ENCODE data around the gene LMBR1.
"Not testable (repeated sequence)": the region's sequence is repeated elsewhere in the genome, so short reads cannot be mapped to it uniquely, and the experiment has no call there.

The LMBR1 gene

DNA sequence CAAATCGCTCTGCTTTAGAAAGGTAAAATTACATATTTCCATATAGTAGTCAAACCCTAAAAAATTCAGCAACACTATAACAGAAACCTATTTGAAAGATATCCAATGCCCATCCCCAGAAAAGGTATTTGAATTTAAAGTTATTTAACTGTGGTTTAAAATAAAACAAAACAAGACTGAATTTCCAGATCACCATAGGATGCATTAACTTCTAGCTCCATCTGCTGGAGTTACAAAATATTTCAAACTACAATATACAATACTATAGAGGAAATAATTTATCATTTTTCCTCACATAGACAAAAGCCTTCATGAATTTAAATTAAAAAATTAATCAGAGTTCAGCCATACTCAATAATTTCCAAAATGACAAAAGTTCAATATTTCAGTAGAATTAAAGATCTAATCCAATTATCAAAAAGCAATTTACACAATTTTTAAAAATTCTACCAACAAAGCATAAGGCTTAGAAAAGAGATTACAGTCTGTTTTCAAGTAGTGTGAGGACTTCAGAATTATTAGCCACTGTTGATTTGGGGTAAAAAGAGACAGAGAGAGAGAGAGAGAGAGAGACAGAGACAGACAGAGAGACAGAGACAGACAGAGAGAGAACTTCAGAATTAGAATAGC, 75.9 kb downstream of the LMBR1 start:
- no peak for DNase-seq (ENCODE audit: extremely low spot score)
- CTCF ChIA-PET: interaction anchor here (0.6 kb wide), 1 partner anchor 8 kb away, joined by 3 read pairs; no protein-coding TSS in a partner anchor
- no peak for TF ChIP-seq CTBP1 (IDR thresholded peaks at IDR 0.05; ENCODE audit: borderline replicate concordance)
- no peak for TF ChIP-seq SP1 (IDR thresholded peaks at IDR 0.05)
- 0 out of 2 replicates have a peak, but pooled peaks have one; percentile 11 for TF ChIP-seq FOXK2 (IDR thresholded peaks at IDR 0.05)
- no peak for TF ChIP-seq HDGF (IDR thresholded peaks at IDR 0.05; ENCODE audit: borderline replicate concordance)
- TF ChIP-seq NFRKB (IDR thresholded peaks at IDR 0.05): no peak
- no peak for TF ChIP-seq ZNF384 (IDR thresholded peaks at IDR 0.05)
- TF ChIP-seq FOXA1 (IDR thresholded peaks at IDR 0.05): no peak
- POLR2A ChIA-PET: no interaction called here

DNA sequence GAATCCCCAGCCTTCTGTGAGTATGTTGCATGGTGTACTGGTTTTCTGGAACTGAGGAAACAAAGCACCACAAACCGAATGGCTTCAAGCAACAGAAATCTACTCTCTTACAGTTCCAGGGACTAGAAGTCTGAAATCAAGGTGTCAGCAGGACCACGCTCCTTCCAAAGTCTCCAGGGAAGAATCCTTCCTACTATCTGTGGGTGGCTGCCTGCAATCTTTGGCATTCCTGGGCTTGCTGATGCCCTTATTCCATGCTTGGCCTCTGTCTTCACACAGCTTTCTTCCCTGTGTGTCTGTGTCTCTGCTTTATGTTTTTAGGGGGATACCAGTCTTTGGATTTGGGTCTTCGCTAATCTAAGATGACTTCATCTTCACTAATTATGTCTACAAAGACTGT, 81.3 kb downstream of the LMBR1 start:
- ChIA-PET POLR2A (no interaction called here), CTCF (no interaction called here)
- no peak for DNase-seq (ENCODE audit: extremely low spot score)
- no peak for TF ChIP-seq BHLHE40 (IDR thresholded peaks at IDR 0.05; ENCODE audit: borderline replicate concordance)
- no peak for TF ChIP-seq CTBP1 (IDR thresholded peaks at IDR 0.05; ENCODE audit: borderline replicate concordance)
- TF ChIP-seq SP1 (IDR thresholded peaks at IDR 0.05): no peak
- no peak for TF ChIP-seq HDGF (IDR thresholded peaks at IDR 0.05; ENCODE audit: borderline replicate concordance)
- TF ChIP-seq ZNF384 (IDR thresholded peaks at IDR 0.05): no peak

DNA sequence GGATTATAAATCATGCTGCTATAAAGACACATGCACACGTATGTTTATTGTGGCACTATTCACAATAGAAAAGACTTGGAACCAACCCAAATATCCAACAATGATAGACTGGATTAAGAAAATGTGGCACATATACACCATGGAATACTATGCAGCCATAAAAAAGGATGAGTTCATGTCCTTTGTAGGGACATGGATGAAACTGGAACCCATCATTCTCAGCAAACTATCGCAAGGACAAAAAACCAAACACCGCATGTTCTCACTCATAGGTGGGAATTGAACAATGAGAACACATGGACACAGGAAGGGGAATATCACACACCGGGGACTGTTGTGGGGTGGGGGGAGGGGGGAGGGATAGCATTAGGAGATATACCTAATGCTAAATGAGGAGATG, 89.3 kb downstream of the LMBR1 start:
- POLR2A ChIA-PET; DNase-seq (ENCODE audit: extremely low spot score); CTCF ChIA-PET: not testable (repeated sequence)

DNA sequence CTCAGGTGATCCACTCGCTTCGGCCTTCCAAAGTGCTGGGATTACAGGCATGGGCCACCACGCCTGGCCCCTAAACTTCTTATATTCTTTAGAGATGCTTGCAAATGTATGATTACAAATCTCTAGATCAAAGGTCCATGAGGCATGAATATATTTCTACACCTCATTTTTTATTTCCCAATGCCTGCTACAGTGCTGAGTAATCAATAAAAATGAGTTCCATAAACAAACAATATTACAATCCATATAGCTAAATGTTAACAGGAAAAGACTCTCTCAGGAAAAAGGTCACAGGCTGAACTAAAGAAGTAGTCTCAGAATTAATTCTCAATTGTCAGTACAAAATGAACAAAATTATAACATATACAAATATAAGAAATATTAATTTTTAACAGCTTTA, 90.8 kb downstream of the LMBR1 start:
- ChIA-PET POLR2A (no interaction called here), CTCF (interaction anchor here (0.6 to 1.6 kb wide), 3 partner anchors 10 to 25 kb away, joined by 3 to 4 read pairs (median 3); no protein-coding TSS in a partner anchor)
- no peak for TF ChIP-seq SUZ12 (IDR thresholded peaks at IDR 0.05)
- TF ChIP-seq CTBP1 (IDR thresholded peaks at IDR 0.05; ENCODE audit: borderline replicate concordance): no peak
- TF ChIP-seq L3MBTL2 (conservative IDR thresholded peaks at IDR 0.05): no peak
- no peak for TF ChIP-seq FOXA1 (IDR thresholded peaks at IDR 0.05)
- TF ChIP-seq, protein P1, sequence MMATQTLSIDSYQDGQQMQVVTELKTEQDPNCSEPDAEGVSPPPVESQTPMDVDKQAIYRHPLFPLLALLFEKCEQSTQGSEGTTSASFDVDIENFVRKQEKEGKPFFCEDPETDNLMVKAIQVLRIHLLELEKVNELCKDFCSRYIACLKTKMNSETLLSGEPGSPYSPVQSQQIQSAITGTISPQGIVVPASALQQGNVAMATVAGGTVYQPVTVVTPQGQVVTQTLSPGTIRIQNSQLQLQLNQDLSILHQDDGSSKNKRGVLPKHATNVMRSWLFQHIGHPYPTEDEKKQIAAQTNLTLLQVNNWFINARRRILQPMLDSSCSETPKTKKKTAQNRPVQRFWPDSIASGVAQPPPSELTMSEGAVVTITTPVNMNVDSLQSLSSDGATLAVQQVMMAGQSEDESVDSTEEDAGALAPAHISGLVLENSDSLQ (IDR thresholded peaks at IDR 0.05): no peak
- TF ChIP-seq ELF4 (IDR thresholded peaks at IDR 0.05): no peak
- no peak for TF ChIP-seq HDGF (IDR thresholded peaks at IDR 0.05; ENCODE audit: borderline replicate concordance)
- TF ChIP-seq FOXM1 (IDR thresholded peaks at IDR 0.05; ENCODE audit: borderline replicate concordance): no peak
- no peak for TF ChIP-seq BHLHE40 (IDR thresholded peaks at IDR 0.05; ENCODE audit: borderline replicate concordance)
- DNase-seq (ENCODE audit: extremely low spot score): no peak

DNA sequence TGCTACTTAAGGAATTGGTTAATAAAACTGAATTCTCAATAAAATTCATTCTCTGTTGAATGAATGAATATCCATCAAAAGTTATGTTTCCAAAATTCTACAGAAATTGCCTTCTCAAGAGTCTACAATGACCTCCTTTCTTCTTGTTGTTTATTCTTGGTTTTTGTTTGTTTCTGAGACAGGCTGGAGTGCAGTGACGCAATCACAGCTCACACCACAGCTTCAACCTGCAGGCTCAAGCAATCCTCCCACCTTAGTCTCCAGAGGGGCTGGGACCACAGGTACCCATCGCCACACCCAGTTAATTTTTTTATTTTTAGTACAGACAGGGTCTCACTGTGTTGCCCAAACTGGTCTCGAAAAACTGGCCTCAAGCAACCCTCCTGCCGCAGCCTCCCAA, 97.6 kb downstream of the LMBR1 start:
- TF ChIP-seq ZNF384 (IDR thresholded peaks at IDR 0.05) (no peak), TARDBP (IDR thresholded peaks at IDR 0.05) (no peak), ARNT (IDR thresholded peaks at IDR 0.05) (no peak), SP1 (IDR thresholded peaks at IDR 0.05) (no peak), FOXA1 (IDR thresholded peaks at IDR 0.05) (no peak), ELF4 (IDR thresholded peaks at IDR 0.05) (no peak), BHLHE40 (IDR thresholded peaks at IDR 0.05; ENCODE audit: borderline replicate concordance) (no peak), FOXM1 (IDR thresholded peaks at IDR 0.05; ENCODE audit: borderline replicate concordance) (no peak), CTBP1 (IDR thresholded peaks at IDR 0.05; ENCODE audit: borderline replicate concordance) (no peak), NFRKB (IDR thresholded peaks at IDR 0.05) (no peak), L3MBTL2 (conservative IDR thresholded peaks at IDR 0.05) (no peak), HDGF (IDR thresholded peaks at IDR 0.05; ENCODE audit: borderline replicate concordance) (no peak), FOXK2 (IDR thresholded peaks at IDR 0.05) (no peak), LEF1 (IDR thresholded peaks at IDR 0.05; ENCODE audit: borderline replicate concordance) (no peak), SUZ12 (IDR thresholded peaks at IDR 0.05) (no peak)
- TF ChIP-seq, protein P1 (IDR thresholded peaks at IDR 0.05): no peak
- CTCF ChIA-PET: no interaction called here
- no peak for DNase-seq (ENCODE audit: extremely low spot score)
- POLR2A ChIA-PET: no interaction called here

DNA sequence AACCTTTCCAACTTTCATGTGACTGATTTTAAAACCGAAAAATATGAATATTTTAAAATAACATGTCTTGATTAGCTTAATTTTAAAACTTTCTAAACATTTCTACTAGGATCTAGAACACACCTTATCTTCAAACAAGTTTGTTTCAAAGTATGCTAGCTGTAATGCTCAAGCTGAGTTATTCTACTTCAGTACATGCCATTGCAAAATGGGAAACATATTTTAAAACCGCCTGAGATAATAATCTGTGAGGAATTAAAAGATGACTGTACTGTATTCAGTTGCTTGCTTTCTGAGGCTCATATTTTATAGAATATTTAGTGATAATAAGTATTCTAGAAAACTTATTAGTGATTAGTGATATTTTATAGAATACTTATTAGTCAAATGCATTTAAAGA, 99.6 kb downstream of the LMBR1 start:
- ChIA-PET POLR2A (interaction anchor here (0.6 kb wide), 1 partner anchor 11 kb away, joined by 3 read pairs; no protein-coding TSS in a partner anchor), CTCF (interaction anchor here (1.5 kb wide), 1 partner anchor 9 kb away, joined by 4 read pairs; no protein-coding TSS in a partner anchor)
- no peak for DNase-seq (ENCODE audit: extremely low spot score)
- TF ChIP-seq FOXK2 (IDR thresholded peaks at IDR 0.05) (no peak), HDGF (IDR thresholded peaks at IDR 0.05; ENCODE audit: borderline replicate concordance) (no peak), ARNT (IDR thresholded peaks at IDR 0.05) (no peak), SUZ12 (IDR thresholded peaks at IDR 0.05) (no peak), SP1 (IDR thresholded peaks at IDR 0.05) (no peak)

DNA sequence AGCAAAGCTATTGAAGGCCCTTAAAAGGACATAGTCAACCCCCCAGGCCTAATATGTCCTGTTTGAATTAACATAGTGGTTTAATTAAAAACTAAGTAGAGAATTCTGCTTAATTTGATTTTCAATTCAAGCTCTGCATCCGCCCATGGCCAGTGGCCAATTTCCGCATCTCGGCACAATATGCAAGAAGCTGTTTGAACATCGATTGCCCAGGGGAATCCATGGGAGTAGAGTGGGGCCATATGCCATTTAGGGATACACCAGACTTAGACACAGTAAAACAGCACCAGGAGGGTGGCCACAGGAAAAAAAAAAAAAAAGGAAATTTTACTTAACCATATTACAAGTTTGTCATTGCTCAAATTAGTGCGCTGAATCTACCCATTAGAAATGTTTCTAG, 100.4 kb downstream of the LMBR1 start:
- TF ChIP-seq FOXK2 (IDR thresholded peaks at IDR 0.05) (no peak), BHLHE40 (IDR thresholded peaks at IDR 0.05; ENCODE audit: borderline replicate concordance) (no peak), ZNF384 (IDR thresholded peaks at IDR 0.05) (no peak), ARNT (IDR thresholded peaks at IDR 0.05) (no peak), ELF4 (IDR thresholded peaks at IDR 0.05) (no peak), L3MBTL2 (conservative IDR thresholded peaks at IDR 0.05) (no peak), LEF1 (IDR thresholded peaks at IDR 0.05; ENCODE audit: borderline replicate concordance) (no peak), SP1 (IDR thresholded peaks at IDR 0.05) (no peak)
- no peak for DNase-seq (ENCODE audit: extremely low spot score)
- ChIA-PET CTCF (interaction anchor here (0.8 to 1.5 kb wide), 2 partner anchors 9 to 594 kb away, joined by 3 to 4 read pairs; no protein-coding TSS in a partner anchor), POLR2A (no interaction called here)
